Panc1 (cell line): ENCODE measurements around the gene SPACA7. TPM values are rescaled to one million over a fixed set of nuclear protein-coding genes. Genes with fewer than 3 reads are reported as not detected.

Experiments used
- ATAC-seq: fragments of 200-7000 bp; cut with Tn5 transposase; 2 replicates; pipeline ENCODE4 v1.9.1; 2020; ENCODE audit warnings: mild to moderate bottlenecking, moderate library complexity
- BruUV-seq: library from RNA; stranded (reverse); fragments of 400-500 nt; replicated peaks from 2 replicates; lab custom pipeline; 2021; lab: Mats Ljungman, UMichigan
- CTCF ChIA-PET: fragments of 300-600 bp; sonication (Branson Sonifier 250); formaldehyde crosslinking; loops from one replicate; lab custom pipeline; 2022; ENCODE audit warnings: antibody characterized with exemption; lab: Charles Lee
- POLR2A ChIA-PET: fragments of 300-600 bp; sonication (Branson Sonifier 250); formaldehyde crosslinking; loops from one replicate; lab custom pipeline; 2022; ENCODE audit warnings: antibody characterized with exemption; lab: Charles Lee
- DNase-seq: peaks from one replicate; pipeline ENCODE4 v3.0.0-alpha.2; 2010; ENCODE audit warnings: low read depth, low spot score
- H3K27ac ChIP-seq: 2 replicates; pipeline ENCODE4 v1.5.1; 2011; ENCODE audit warnings: mild to moderate bottlenecking, low read length, inconsistent platforms
- H3K27me3 ChIP-seq: fragments of 200-500 bp; sonication (Bioruptor generic); 2 replicates; pipeline ENCODE4 v1.6.0; 2014; ENCODE audit warnings: low read length, inconsistent platforms; ENCODE audit not compliant: control insufficient read depth, insufficient read depth
- H3K36me3 ChIP-seq: fragments of 200-500 bp; sonication (Bioruptor generic); 2 replicates; pipeline ENCODE4 v1.5.1; 2014; ENCODE audit warnings: inconsistent platforms, mild to moderate bottlenecking, low read length, moderate library complexity; ENCODE audit not compliant: control insufficient read depth, insufficient read depth
- H3K4me1 ChIP-seq: 2 replicates; pipeline ENCODE4 v1.5.1; 2011; ENCODE audit warnings: inconsistent platforms, mild to moderate bottlenecking, low read length, moderate library complexity; ENCODE audit not compliant: control insufficient read depth, insufficient read depth
- H3K4me3 ChIP-seq, 2 experiments: 2 replicates each; pipeline ENCODE4 v1.5.1; 2011 to 2012; ENCODE audit warnings: low read depth in 2 of 2, low read length in 2 of 2, mild to moderate bottlenecking in 2 of 2, inconsistent platforms in 1 of 2, moderate library complexity in 1 of 2
- H3K9me3 ChIP-seq: fragments of 200-500 bp; sonication (Bioruptor generic); 2 replicates; pipeline ENCODE4 v1.5.1; 2014; ENCODE audit warnings: low read depth, mild to moderate bottlenecking, inconsistent platforms, low read length, moderate library complexity; ENCODE audit not compliant: control insufficient read depth, insufficient read depth
- POLR2AphosphoS5 ChIP-seq: IDR thresholded peaks from 2 replicates; pipeline ENCODE4 v1.6.1; 2012; ENCODE audit warnings: mild to moderate bottlenecking, low read depth, low read length, moderate library complexity
- SIN3A ChIP-seq: IDR thresholded peaks from 2 replicates; pipeline ENCODE4 v1.6.1; 2012; ENCODE audit warnings: low read depth, mild to moderate bottlenecking, low read length, moderate library complexity, borderline replicate concordance; ENCODE audit not compliant: insufficient read depth
- TCF7L2 ChIP-seq: IDR thresholded peaks from 2 replicates; pipeline ENCODE4 v1.6.1; 2011; ENCODE audit warnings: mild to moderate bottlenecking, low read depth, low read length, inconsistent platforms
- in situ Hi-C: cut with HindIII; loops from 2 replicates; pipeline ENCODE4 v1.10.0; 2016; ENCODE audit warnings: low sequenced_read_pairs, low pct_unique_long_range_greater_than_20kb
- intact Hi-C: fragments of 100-400 bp; cut with micrococcal nuclease; formaldehyde crosslinking; loops from one replicate; pipeline ENCODE4 v1.10.0; 2022; ENCODE audit not compliant: unreplicated experiment
- total RNA-seq: library from RNA; stranded (reverse); gene quantifications from one replicate; pipeline ENCODE4 v1.2.1, GENCODE V29; 2021; ENCODE audit not compliant: unreplicated experiment
- TF ChIP-seq, protein P1 (sequence below): fragments of 450-650 bp; IDR thresholded peaks from 2 replicates; pipeline ENCODE4 v1.5.1; 2017; ENCODE audit warnings: mild to moderate bottlenecking
- TF ChIP-seq, protein P2 (sequence below), 2 experiments: IDR thresholded peaks; 2 replicates each; pipeline ENCODE4 v1.6.1; 2011 to 2012; ENCODE audit warnings: low read depth in 2 of 2, control low read depth in 1 of 2, low read length in 1 of 2, mild to moderate bottlenecking in 1 of 2, moderate library complexity in 1 of 2; ENCODE audit not compliant: insufficient read depth in 1 of 2

The SPACA7 gene
- total RNA-seq, 1 experiment from 2014 or later, result not detected

DNA sequence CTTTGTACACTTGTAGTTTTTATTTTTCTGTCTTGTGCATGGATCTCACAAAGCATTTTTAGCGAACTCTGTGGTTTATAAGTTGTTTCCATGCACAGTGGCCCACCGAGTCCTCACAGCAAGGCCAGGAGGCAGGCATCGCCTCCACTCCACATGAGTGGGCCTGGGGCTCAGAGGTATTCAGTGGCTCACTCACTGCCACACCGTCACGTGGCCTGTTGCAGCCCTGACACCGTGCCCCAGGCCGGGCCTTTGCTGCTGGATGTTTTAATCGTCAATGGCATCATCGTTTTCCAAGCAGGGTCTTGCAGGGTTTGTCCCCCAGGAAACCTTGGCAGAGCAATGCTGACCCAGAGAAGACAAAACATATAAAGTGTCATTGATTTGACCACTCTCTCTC, 59.8 kb downstream of the SPACA7 start:
- Histone ChIP-seq H3K4me3 (no peak overlapping the region), H3K4me1 (no peaks in the 10 kb centered on the region), H3K36me3 (no peaks in the 10 kb centered on the region), H3K27me3 (no peaks in the 10 kb centered on the region; the same call in 1 of the 2 replicates), H3K27ac (no peak overlapping the region), H3K9me3 (no peaks in the 10 kb centered on the region)
- TF ChIP-seq, protein P1, sequence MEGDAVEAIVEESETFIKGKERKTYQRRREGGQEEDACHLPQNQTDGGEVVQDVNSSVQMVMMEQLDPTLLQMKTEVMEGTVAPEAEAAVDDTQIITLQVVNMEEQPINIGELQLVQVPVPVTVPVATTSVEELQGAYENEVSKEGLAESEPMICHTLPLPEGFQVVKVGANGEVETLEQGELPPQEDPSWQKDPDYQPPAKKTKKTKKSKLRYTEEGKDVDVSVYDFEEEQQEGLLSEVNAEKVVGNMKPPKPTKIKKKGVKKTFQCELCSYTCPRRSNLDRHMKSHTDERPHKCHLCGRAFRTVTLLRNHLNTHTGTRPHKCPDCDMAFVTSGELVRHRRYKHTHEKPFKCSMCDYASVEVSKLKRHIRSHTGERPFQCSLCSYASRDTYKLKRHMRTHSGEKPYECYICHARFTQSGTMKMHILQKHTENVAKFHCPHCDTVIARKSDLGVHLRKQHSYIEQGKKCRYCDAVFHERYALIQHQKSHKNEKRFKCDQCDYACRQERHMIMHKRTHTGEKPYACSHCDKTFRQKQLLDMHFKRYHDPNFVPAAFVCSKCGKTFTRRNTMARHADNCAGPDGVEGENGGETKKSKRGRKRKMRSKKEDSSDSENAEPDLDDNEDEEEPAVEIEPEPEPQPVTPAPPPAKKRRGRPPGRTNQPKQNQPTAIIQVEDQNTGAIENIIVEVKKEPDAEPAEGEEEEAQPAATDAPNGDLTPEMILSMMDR, result no peak
- TF ChIP-seq TCF7L2 (no peak), SIN3A (no peak), POLR2AphosphoS5 (no peak)
- TF ChIP-seq, protein P2, sequence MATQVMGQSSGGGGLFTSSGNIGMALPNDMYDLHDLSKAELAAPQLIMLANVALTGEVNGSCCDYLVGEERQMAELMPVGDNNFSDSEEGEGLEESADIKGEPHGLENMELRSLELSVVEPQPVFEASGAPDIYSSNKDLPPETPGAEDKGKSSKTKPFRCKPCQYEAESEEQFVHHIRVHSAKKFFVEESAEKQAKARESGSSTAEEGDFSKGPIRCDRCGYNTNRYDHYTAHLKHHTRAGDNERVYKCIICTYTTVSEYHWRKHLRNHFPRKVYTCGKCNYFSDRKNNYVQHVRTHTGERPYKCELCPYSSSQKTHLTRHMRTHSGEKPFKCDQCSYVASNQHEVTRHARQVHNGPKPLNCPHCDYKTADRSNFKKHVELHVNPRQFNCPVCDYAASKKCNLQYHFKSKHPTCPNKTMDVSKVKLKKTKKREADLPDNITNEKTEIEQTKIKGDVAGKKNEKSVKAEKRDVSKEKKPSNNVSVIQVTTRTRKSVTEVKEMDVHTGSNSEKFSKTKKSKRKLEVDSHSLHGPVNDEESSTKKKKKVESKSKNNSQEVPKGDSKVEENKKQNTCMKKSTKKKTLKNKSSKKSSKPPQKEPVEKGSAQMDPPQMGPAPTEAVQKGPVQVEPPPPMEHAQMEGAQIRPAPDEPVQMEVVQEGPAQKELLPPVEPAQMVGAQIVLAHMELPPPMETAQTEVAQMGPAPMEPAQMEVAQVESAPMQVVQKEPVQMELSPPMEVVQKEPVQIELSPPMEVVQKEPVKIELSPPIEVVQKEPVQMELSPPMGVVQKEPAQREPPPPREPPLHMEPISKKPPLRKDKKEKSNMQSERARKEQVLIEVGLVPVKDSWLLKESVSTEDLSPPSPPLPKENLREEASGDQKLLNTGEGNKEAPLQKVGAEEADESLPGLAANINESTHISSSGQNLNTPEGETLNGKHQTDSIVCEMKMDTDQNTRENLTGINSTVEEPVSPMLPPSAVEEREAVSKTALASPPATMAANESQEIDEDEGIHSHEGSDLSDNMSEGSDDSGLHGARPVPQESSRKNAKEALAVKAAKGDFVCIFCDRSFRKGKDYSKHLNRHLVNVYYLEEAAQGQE (IDR thresholded peaks at IDR 0.05; ENCODE audit: insufficient read depth in 1 of 2, low read depth in 2 of 2, low read length in 1 of 2), result no peak
- POLR2A ChIA-PET, result no interaction called here
- intact Hi-C loops (no loop called here), in situ Hi-C loops (no loop called here)
- no TSS peak for BruUV-seq
- CTCF ChIA-PET, result no interaction called here
- DNase-seq, result no peak
- no peak for ATAC-seq

DNA sequence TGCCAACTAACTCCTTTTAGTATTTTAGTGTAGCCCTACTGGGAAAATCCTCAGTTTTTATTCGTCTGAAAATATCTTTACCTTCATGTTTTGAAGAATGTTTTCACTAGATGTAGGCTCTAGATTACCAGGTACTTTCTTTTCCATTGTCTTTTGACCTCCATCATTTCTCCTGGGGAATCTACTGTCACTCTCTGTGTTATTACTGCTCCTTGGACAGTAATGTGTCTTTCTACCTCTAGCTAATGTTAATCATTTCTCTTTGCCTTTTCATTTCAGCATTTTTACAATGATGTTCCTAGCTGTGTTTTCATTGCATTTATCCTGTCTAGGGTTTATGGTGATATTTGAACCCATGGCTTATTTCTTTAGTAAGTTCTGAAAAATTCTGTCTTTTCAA, 61.9 kb downstream of the SPACA7 start:
- Histone ChIP-seq H3K4me1 (no peaks in the 10 kb centered on the region), H3K27ac (no peak overlapping the region), H3K4me3 (no peak overlapping the region), H3K36me3 (no peaks in the 10 kb centered on the region), H3K9me3 (no peaks in the 10 kb centered on the region), H3K27me3 (no peaks in the 10 kb centered on the region; the same call in 1 of the 2 replicates)
- POLR2A ChIA-PET, result no interaction called here
- no peak for ATAC-seq
- CTCF ChIA-PET, result no interaction called here
- TF ChIP-seq POLR2AphosphoS5 (no peak), SIN3A (no peak), TCF7L2 (no peak)
- TF ChIP-seq, protein P2 (IDR thresholded peaks at IDR 0.05; ENCODE audit: insufficient read depth in 1 of 2, low read depth in 2 of 2, low read length in 1 of 2), result no peak
- intact Hi-C loops, result no loop called here
- no peak for DNase-seq
- in situ Hi-C loops, result no loop called here
- no TSS peak for BruUV-seq
